HPDE6-E6E7 (cell line): ENCODE measurements around the gene ZNF385D.
A peak's percentile ranks its signal among the peaks of the same experiment; 100 is the strongest.
"Not testable (repeated sequence)": the region's sequence is repeated elsewhere in the genome, so short reads cannot be mapped to it uniquely, and the experiment has no call there.

Experiments
- DNase-seq: peaks from one replicate; pipeline ENCODE4 v3.0.0; 2011; ENCODE audit warnings: missing footprints; ENCODE audit errors: extremely low spot score

ZNF385D gene

GRCh38 chr3:21515417-21515816 lies 235.6 kb downstream of the ZNF385D start:
- DNase-seq, result no peak

GRCh38 chr3:21509731-21510470 lies 241.1 kb downstream of the ZNF385D start:
- DNase-seq, result no peak

GRCh38 chr3:21508246-21508645 lies 242.8 kb downstream of the ZNF385D start:
- no peak for DNase-seq

DNA sequence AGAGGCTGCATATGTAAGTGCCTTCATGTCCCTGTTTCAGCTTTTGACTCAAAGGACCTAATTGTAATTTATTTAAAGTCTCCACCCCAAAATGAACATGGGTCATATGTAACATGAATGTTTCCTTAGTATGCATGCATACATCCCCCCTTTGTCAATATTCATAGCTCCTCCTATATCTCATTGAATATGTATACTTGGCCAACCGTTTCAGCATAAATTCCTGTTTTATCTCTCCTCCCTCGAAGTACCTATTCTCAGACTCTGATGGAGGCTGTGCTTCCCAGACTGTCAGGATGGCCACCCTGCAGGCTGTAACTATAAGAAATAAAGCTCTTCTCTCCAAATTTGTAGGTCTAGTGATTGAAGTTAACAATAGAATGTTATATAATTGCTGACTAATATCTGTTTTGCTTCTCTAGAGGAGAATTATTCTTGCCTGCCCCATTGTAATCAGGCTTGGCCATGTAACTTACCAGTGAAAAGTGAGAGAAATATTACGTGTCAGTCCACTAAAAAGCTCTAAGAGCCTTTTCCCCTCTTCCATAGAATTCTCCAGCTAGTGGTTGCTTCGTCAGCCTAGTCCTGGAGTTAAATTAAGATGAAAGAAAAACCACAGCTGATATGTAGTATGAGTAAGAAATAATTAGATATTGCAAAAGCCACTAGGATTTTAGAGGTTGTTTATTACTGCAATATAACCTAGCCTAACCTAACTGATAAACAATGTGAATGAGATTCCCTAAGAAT lies 245.1 kb downstream of the ZNF385D start:
- DNase-seq, result no peak

DNA sequence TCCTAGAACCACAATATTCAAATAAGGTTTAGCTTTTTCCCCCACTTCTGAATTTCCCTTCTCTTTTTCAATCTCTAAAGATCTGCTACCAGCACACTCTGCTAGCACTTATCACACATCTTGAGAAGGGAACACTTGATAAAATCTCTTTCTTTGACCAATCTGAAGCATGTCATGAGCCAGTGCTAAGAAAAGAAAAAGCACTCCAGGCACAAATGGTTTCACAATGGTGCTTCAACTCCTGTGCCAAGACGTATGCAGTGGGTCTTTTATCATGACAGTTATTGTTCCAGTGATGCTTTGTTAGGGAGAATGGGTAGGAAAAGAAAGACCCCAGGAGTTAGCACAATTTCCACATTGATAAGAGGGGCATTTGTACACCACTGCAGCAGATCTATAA lies 248.4 kb downstream of the ZNF385D start:
- DNase-seq, result no peak

GRCh38 chr3:21500834-21501233 lies 250.2 kb downstream of the ZNF385D start:
- DNase-seq, result no peak

DNA sequence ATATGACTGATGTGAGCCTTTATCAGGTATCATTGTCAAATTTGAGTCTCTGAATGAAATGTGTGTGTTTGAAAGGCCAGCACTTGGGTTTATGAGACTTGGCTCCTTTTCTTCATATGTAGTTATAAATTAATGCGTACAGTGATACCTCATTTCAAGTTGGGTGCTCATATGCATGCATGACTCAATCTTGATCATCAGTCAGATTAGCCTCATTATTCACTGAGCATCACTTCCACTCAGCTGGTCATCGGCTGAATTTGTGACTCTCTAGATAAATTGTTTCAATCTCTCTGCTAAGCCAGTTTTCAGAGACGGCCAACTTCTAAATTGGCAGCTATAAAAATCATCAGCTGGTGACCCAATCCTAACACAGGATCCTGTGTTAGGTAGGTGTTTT lies 260.3 kb downstream of the ZNF385D start:
- not testable (repeated sequence) for DNase-seq

DNA sequence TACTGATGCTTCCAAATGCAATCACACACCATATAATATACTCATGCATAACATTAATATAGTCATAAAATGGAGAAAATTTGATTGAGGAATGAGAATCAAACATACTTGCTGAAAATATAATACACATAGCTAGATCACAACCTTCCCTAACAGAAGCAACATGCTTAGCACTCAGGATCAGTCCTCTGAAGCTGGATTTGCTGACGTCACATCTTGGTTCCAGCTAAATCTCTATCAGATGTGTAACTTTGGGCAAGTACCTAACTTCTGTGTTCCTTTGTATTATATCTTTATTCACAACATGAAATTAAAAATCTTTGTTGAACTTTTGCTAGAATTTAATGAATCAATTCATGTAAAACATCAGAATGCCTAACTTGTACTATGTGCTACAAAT lies 263.5 kb downstream of the ZNF385D start:
- DNase-seq, result no peak

GRCh38 chr3:21486024-21486935 lies 264.7 kb downstream of the ZNF385D start:
- not testable (repeated sequence) for DNase-seq

GRCh38 chr3:21484828-21485144 lies 266.2 kb downstream of the ZNF385D start:
- no peak for DNase-seq

DNA sequence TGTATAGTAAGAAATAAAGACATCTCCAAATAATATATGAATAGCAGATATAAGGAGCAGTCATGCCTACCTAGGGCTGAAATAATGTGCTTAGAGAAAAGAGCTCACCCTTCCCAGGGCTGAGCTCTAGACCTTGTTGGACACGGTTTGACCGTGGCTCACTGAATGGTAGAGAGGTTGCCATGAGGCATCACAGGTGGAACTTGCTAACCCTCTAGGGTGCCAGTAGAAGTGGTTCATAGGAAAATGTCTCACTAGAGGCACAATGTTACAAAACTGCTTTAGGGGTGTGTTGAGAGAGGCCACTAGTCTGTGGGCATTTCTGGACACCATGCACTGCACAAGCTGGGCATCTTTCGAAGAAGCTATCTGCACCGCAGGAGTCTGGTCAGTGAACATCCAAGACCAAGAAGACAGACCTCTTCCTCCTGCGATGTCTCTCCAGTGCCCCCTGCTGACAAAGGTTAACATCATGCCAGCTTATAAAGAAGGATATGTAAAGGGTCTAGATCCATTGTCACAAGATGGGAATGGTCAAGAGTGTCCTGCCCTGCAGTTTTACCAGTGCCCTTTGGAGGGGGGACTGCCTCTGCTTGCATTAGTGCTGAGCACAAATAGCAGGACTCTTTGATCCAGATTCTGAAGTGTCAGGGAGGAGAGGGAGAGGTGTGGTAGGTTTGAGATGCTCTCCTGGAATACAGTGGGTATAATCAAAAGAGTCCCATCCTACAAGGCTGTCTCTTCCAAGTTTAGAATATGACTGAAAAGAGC lies 266.8 kb downstream of the ZNF385D start:
- peak; percentile 4 for DNase-seq

DNA sequence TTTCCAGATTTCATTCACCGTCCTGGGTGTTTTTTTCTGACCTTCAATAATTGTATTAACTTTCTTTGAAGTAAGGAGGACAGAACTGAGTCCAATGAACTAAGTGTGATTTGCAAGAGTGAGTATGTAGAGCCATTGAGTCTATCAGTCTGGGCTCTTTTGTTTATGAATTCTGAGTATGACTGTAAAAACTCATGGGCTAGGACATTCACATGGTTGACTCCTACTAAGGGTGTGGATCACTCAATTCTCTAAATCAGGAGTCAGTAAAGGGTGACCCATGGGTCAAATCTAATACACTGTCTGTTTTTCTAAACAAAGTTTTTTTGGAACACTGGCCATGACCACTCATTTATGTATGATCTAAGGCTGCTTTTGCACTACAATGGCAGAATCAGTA lies 269.0 kb downstream of the ZNF385D start:
- DNase-seq, result no peak

- DNase-seq, result no peak
Observed at GRCh38 chr3:21477541-21478288, 273.3 kb downstream of the ZNF385D start.

GRCh38 chr3:21466476-21466875 lies 284.5 kb downstream of the ZNF385D start:
- DNase-seq, result no peak

- no peak for DNase-seq
Observed at GRCh38 chr3:21464746-21465145, 286.3 kb downstream of the ZNF385D start.

GRCh38 chr3:21463319-21463718 lies 287.7 kb downstream of the ZNF385D start:
- DNase-seq, result no peak

DNA sequence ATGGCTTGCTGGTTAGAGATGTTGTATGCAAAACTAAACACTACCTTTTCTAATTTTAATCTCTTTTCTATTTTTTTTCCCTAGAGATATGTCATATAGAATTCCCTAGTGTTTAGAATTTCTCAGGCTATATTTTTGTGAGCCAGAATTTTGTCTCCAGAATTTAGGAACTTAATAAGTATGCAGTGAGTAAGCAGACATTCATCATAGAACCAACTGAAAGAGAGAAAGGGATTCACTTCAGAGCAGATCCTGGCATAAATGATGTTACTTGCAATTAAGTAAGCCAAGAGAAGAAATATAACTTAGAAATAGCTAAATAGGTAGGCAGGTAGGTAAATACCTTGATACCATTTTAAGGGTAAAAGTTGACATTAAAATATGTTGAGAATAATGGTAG lies 288.9 kb downstream of the ZNF385D start:
- DNase-seq, result no peak

- DNase-seq, result no peak
Observed at GRCh38 chr3:21457084-21457483, 293.9 kb downstream of the ZNF385D start.

DNA sequence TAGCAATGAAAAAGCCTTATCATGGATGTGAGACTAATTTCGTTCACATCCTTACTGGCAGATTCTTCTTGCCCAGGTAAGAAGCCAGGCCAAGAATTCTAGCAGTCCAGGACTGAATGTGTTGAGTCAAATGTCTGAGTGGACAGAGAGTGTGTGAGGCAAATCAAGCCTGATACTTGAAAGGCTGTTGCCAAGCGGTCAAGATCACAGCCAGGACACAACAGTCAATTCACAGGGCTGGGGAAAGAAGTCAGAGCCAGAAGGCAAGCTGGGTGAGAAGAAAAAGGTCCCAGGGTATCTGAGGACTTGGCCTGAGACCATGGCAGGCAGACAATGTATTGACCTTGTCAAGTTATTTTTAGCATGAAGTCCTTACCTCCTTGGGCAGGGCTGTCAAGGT lies 301.3 kb downstream of the ZNF385D start:
- DNase-seq, result no peak

GRCh38 chr3:21447476-21448151 lies 303.4 kb downstream of the ZNF385D start:
- DNase-seq, result no peak
